ENCODE results near the gene PCLAF.
"Not testable (repeated sequence)": the region's sequence is repeated elsewhere in the genome, so short reads cannot be mapped to it uniquely, and the experiment has no call there.

The PCLAF gene

DNA sequence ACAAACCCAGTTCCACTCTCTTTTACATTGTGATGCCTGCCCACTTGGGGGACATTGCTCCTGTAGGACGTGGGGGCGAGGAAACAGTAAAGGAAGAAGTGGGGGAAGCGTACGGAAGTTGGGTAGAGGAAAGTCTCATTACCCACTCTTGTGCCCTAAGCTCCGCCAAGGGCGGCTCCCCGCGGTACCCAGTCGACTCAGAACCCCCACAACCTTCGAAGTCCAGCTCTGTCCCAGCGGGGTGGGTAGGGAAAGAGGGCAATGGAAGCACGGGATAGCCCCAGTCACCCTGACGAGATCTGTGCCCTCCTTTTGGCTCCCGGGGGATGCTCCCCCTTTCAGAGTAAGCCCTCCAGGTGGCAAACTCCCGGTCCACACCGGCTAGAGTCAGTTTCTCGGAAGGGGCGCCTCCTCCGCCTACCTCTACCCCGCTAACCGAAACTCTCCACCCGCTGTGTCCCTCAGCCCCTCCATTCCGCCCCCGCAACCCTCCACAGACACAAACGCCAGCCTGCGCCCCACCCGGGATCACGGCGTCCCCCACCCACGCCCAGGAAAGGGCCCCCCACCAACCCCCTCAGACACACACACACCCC, 25.8 kb downstream of the PCLAF start:
- H3K4me2 ChIP-seq (ENCODE audit: low read length) = peak overlapping the region; percentile 86
- H3K27ac ChIP-seq = peak overlapping the region; percentile 60
- H3K27me3 ChIP-seq (ENCODE audit: control insufficient read depth, insufficient read depth, low read length) = no peaks in the 10 kb centered on the region

DNA sequence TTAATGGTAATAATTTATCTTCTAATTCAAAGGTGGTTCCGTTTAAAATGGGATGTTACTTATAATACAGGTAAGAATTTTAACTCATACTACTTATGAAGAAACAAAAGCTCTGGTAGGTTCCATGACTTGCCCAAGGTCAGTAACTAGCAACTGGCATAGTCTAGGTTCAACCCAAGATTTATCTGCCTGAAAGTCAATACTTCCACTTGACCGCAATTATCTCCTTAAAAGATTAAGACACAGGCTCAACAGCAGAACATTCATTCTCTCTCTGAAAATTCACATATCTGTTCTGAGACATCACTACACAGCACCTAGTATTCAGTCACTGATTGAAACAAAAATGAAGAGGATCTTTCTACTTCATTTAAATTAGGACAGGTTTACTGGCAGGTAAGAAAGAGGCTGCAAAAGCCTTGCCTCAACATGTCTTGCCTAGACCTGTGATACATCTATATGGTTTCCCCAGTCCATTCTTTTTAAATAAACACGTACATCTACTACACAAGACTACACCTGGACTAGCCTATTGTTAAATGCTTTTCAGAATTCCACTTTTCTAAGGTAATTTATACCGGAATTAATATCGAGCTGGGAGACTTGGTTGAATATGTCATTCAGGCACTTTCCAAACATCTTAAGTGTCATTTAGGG, 26.4 kb downstream of the PCLAF start:
- Histone ChIP-seq H3K27ac (no peak overlapping the region), H3K79me2 (peaks cover 2% of the 10 kb centered on the region), H3K4me1 (no peaks in the 10 kb centered on the region), H3K9ac (no peak overlapping the region), H3K4me3 (ENCODE audit: low read depth, low read length) (peak overlapping the region; percentile 75), H3K27me3 (ENCODE audit: control insufficient read depth, insufficient read depth, low read length) (no peaks in the 10 kb centered on the region), H3K9me3 (ENCODE audit: control insufficient read depth, low read length) (no peaks in the 10 kb centered on the region), H3K36me3 (ENCODE audit: control insufficient read depth, insufficient read depth, low read length) (no peaks in the 10 kb centered on the region), H2AFZ (peak overlapping the region; percentile 77), H3K4me2 (ENCODE audit: low read length) (peak overlapping the region; percentile 86)
- TF ChIP-seq, protein P1, sequence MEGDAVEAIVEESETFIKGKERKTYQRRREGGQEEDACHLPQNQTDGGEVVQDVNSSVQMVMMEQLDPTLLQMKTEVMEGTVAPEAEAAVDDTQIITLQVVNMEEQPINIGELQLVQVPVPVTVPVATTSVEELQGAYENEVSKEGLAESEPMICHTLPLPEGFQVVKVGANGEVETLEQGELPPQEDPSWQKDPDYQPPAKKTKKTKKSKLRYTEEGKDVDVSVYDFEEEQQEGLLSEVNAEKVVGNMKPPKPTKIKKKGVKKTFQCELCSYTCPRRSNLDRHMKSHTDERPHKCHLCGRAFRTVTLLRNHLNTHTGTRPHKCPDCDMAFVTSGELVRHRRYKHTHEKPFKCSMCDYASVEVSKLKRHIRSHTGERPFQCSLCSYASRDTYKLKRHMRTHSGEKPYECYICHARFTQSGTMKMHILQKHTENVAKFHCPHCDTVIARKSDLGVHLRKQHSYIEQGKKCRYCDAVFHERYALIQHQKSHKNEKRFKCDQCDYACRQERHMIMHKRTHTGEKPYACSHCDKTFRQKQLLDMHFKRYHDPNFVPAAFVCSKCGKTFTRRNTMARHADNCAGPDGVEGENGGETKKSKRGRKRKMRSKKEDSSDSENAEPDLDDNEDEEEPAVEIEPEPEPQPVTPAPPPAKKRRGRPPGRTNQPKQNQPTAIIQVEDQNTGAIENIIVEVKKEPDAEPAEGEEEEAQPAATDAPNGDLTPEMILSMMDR (IDR thresholded peaks at IDR 0.05) = no peak

More for the DNA sequence above, 25.8 kb downstream of the PCLAF start:
- peak overlapping the region; percentile 77 for H2AFZ ChIP-seq
- no peak overlapping the region for H3K9ac ChIP-seq
- H3K9me3 ChIP-seq (ENCODE audit: control insufficient read depth, low read length) = no peaks in the 10 kb centered on the region
- TF ChIP-seq, protein P1 (IDR thresholded peaks at IDR 0.05) = no peak
- H3K79me2 ChIP-seq = peaks cover 2% of the 10 kb centered on the region
- H3K4me3 ChIP-seq (ENCODE audit: low read depth, low read length) = peak overlapping the region; percentile 75
- no peaks in the 10 kb centered on the region for H3K36me3 ChIP-seq (ENCODE audit: control insufficient read depth, insufficient read depth, low read length)
- H3K4me1 ChIP-seq = no peaks in the 10 kb centered on the region

DNA sequence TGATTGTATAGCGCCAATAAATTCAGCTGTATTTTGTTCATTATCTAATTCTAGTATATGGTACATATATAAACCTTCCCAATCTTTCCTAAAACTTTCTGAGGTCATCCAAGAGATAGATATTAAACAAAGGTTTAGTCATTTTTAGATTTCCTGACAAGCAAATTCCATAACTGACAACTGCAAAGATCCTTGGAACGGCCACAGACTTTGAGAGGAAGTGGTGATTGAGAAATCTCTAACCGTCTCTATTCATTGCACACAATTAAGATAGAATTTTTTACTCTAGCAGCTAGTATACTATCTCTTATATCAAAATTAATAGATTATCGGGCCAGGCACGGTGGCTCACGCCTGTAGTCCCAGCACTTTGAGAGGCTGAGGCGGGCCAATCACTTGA, 30.0 kb downstream of the PCLAF start:
- Histone ChIP-seq H3K79me2 (peaks cover 2% of the 10 kb centered on the region), H3K4me2 (ENCODE audit: low read length) (no peak overlapping the region), H3K9me3 (ENCODE audit: control insufficient read depth, low read length) (no peaks in the 10 kb centered on the region), H3K4me3 (ENCODE audit: low read depth, low read length) (no peak overlapping the region), H3K27me3 (ENCODE audit: control insufficient read depth, insufficient read depth, low read length) (no peaks in the 10 kb centered on the region), H2AFZ (no peak overlapping the region), H3K36me3 (ENCODE audit: control insufficient read depth, insufficient read depth, low read length) (no peaks in the 10 kb centered on the region), H3K4me1 (no peaks in the 10 kb centered on the region), H3K27ac (no peak overlapping the region), H3K9ac (no peak overlapping the region)
- TF ChIP-seq, protein P1 (IDR thresholded peaks at IDR 0.05) = no peak

GRCh38 chr15:64349375-64349774, 31.9 kb downstream of the PCLAF start:
- Histone ChIP-seq H3K36me3 (ENCODE audit: control insufficient read depth, insufficient read depth, low read length) (no peaks in the 10 kb centered on the region), H3K79me2 (peaks cover 4% of the 10 kb centered on the region), H3K4me2 (ENCODE audit: low read length) (no peak overlapping the region), H2AFZ (no peak overlapping the region), H3K9ac (no peak overlapping the region), H3K4me1 (no peaks in the 10 kb centered on the region), H3K27me3 (ENCODE audit: control insufficient read depth, insufficient read depth, low read length) (no peaks in the 10 kb centered on the region), H3K9me3 (ENCODE audit: control insufficient read depth, low read length) (no peaks in the 10 kb centered on the region), H3K27ac (no peak overlapping the region), H3K4me3 (ENCODE audit: low read depth, low read length) (no peak overlapping the region)
- TF ChIP-seq, protein P1 (IDR thresholded peaks at IDR 0.05) = no peak

DNA sequence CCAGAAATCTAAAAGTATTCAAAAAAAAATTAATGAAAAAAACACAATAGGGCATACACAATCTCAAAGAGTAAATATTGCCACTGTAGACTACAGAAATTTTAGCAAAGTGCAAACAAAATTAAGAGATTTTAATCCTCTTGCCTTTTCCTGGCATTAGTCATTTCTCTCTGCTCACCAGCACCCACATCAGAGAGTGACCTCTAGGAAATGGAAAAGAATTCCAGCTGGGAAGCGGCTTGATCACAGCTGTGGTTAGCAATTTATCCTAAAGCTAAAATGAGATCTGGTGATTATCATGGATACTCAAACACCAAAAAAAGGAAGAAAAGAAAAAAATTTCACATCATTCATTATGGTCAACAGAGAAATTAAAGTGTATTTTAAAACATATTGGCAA, 32.8 kb downstream of the PCLAF start:
- Histone ChIP-seq H3K36me3 (ENCODE audit: control insufficient read depth, insufficient read depth, low read length) (no peaks in the 10 kb centered on the region), H3K9ac (no peak overlapping the region), H3K4me1 (no peaks in the 10 kb centered on the region), H3K79me2 (peaks cover 4% of the 10 kb centered on the region), H3K27ac (no peak overlapping the region), H3K4me2 (ENCODE audit: low read length) (no peak overlapping the region), H3K4me3 (ENCODE audit: low read depth, low read length) (no peak overlapping the region), H3K9me3 (ENCODE audit: control insufficient read depth, low read length) (no peaks in the 10 kb centered on the region), H2AFZ (no peak overlapping the region), H3K27me3 (ENCODE audit: control insufficient read depth, insufficient read depth, low read length) (no peaks in the 10 kb centered on the region)
- TF ChIP-seq, protein P1 (IDR thresholded peaks at IDR 0.05) = no peak

GRCh38 chr15:64346242-64346641, 35.0 kb downstream of the PCLAF start:
- H3K9me3 ChIP-seq (ENCODE audit: control insufficient read depth, low read length); H3K4me3 ChIP-seq (ENCODE audit: low read depth, low read length); H3K79me2 ChIP-seq; H3K27ac ChIP-seq; H2AFZ ChIP-seq; H3K4me2 ChIP-seq (ENCODE audit: low read length); H3K36me3 ChIP-seq (ENCODE audit: control insufficient read depth, insufficient read depth, low read length); H3K27me3 ChIP-seq (ENCODE audit: control insufficient read depth, insufficient read depth, low read length); H3K4me1 ChIP-seq; H3K9ac ChIP-seq: not testable (repeated sequence)

Measured in parathyroid adenoma (tissue), 2 donors.